Fibroblast of the aortic adventitia (primary cell): ENCODE measurements around the gene ZHX3. TPM values are rescaled to one million over a fixed set of nuclear protein-coding genes. Genes with fewer than 3 reads are reported as not detected.
"Not testable (repeated sequence)": the region's sequence is repeated elsewhere in the genome, so short reads cannot be mapped to it uniquely, and the experiment has no call there.

Source experiments
- DNase-seq: peaks from one replicate; pipeline ENCODE4 v3.0.0-alpha.2; 2010; ENCODE audit warnings: low read depth
- H3K4me3 ChIP-seq: 2 replicates; pipeline ENCODE4 v1.5.1; 2011; ENCODE audit warnings: low read depth, mild to moderate bottlenecking, control low read depth, low read length, moderate library complexity
- CTCF ChIP-seq: IDR thresholded peaks from 2 replicates; pipeline ENCODE4 v1.5.1; 2011; ENCODE audit warnings: mild to moderate bottlenecking, low read length, control low read depth, inconsistent platforms; ENCODE audit not compliant: insufficient read depth
- total RNA-seq: library from RNA; depleted of rRNA; stranded (reverse); fragments of >200 nt; gene quantifications from 2 replicates; pipeline ENCODE4 v1.2.3, GENCODE V29; 2012; ENCODE audit warnings: low replicate concordance

ZHX3 gene
- total RNA-seq, 1 donor = 47.2 TPM

- TF ChIP-seq CTCF = peak; percentile 33
- peak; percentile 47 for DNase-seq
- no peak overlapping the region for H3K4me3 ChIP-seq
Observed at GRCh38 chr20:41245086-41245707, 72.3 kb downstream of the ZHX3 start.

- no peak for DNase-seq
- H3K4me3 ChIP-seq = no peak overlapping the region
- no peak for TF ChIP-seq CTCF
Observed at GRCh38 chr20:41242807-41243206, 74.7 kb downstream of the ZHX3 start.

GRCh38 chr20:41242352-41242751, 75.2 kb downstream of the ZHX3 start:
- TF ChIP-seq CTCF = no peak
- no peak for DNase-seq
- H3K4me3 ChIP-seq = no peak overlapping the region

- not testable (repeated sequence) for H3K4me3 ChIP-seq, DNase-seq
Observed at GRCh38 chr20:41237233-41237632, 80.3 kb downstream of the ZHX3 start.

GRCh38 chr20:41236818-41237217, 80.7 kb downstream of the ZHX3 start:
- not testable (repeated sequence) for DNase-seq, H3K4me3 ChIP-seq

- no peak overlapping the region for H3K4me3 ChIP-seq
- no peak for DNase-seq
- TF ChIP-seq CTCF = no peak
Observed at GRCh38 chr20:41234546-41234945, 83.0 kb downstream of the ZHX3 start.

- DNase-seq = no peak
- H3K4me3 ChIP-seq = no peak overlapping the region
- no peak for TF ChIP-seq CTCF
Observed at GRCh38 chr20:41234041-41234440, 83.5 kb downstream of the ZHX3 start.
